Right lobe of liver (tissue), 4 donors: ENCODE data around the gene PLVAP.

ENCODE experiments used
- POLR2A ChIP-seq: fragments of 450-650 bp; IDR thresholded peaks from one replicate; pipeline ENCODE4 v1.6.1; 2017; ENCODE audit warnings: antibody characterized with exemption, mild to moderate bottlenecking
- TF ChIP-seq, protein P1 (sequence below), 4 donors: fragments of 200-600 bp in 3 of 4; fragments of 450-650 bp in 1 of 4; IDR thresholded peaks; one replicate each; pipeline versions ENCODE4 v1.5.1 to v1.8.0; 2016 to 2022; ENCODE audit warnings: antibody characterized with exemption in 4 of 4, mild to moderate bottlenecking in 2 of 4
- donor health status: DM: no; HTN: no; CAD: no.
- donor health status: DM: no; HTN: no; CAD: no.
- donor health status: DM: no; HTN: yes; CAD: no.

GRCh38 chr19:17421942-17422341 lies 44.8 kb upstream of the PLVAP start:
- TF ChIP-seq, protein P1, sequence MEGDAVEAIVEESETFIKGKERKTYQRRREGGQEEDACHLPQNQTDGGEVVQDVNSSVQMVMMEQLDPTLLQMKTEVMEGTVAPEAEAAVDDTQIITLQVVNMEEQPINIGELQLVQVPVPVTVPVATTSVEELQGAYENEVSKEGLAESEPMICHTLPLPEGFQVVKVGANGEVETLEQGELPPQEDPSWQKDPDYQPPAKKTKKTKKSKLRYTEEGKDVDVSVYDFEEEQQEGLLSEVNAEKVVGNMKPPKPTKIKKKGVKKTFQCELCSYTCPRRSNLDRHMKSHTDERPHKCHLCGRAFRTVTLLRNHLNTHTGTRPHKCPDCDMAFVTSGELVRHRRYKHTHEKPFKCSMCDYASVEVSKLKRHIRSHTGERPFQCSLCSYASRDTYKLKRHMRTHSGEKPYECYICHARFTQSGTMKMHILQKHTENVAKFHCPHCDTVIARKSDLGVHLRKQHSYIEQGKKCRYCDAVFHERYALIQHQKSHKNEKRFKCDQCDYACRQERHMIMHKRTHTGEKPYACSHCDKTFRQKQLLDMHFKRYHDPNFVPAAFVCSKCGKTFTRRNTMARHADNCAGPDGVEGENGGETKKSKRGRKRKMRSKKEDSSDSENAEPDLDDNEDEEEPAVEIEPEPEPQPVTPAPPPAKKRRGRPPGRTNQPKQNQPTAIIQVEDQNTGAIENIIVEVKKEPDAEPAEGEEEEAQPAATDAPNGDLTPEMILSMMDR (IDR thresholded peaks at IDR 0.05), result no peak
- TF ChIP-seq POLR2A, result no peak
